OCI-LY1 (cell line): ENCODE data around the gene MLLT3.

ENCODE experiments used
- H2AFZ ChIP-seq: fragments of 200-600 bp; sonication (generic), shearing (Covaris generic); 2 replicates; pipeline ENCODE4 v1.6.0; 2014; ENCODE audit warnings: antibody characterized with exemption, mild to moderate bottlenecking, low read length
- H3F3A ChIP-seq: fragments of 200-600 bp; sonication (generic), shearing (Covaris generic); 2 replicates; pipeline ENCODE4 v1.6.0; 2014; ENCODE audit warnings: mild to moderate bottlenecking, antibody characterized with exemption, low read length, moderate library complexity; ENCODE audit not compliant: insufficient read depth
- H3K27ac ChIP-seq: fragments of 200-600 bp; sonication (generic); 2 replicates; pipeline ENCODE4 v1.5.1; 2014; ENCODE audit warnings: low read length, mixed run types, mild to moderate bottlenecking, low read depth; ENCODE audit not compliant: poor library complexity, severe bottlenecking
- H3K27me3 ChIP-seq: fragments of 200-600 bp; sonication (generic); 2 replicates; pipeline ENCODE4 v1.6.0; 2014; ENCODE audit warnings: antibody characterized with exemption, mild to moderate bottlenecking, low read length, moderate library complexity; ENCODE audit not compliant: insufficient read depth
- H3K36me3 ChIP-seq: fragments of 200-600 bp; sonication (generic); 2 replicates; pipeline ENCODE4 v1.6.1; 2014; ENCODE audit warnings: mild to moderate bottlenecking, antibody characterized with exemption, low read length, moderate library complexity, mixed read lengths; ENCODE audit not compliant: insufficient read depth
- H3K4me1 ChIP-seq: fragments of 200-600 bp; sonication (generic); 2 replicates; pipeline ENCODE4 v1.5.1; 2014; ENCODE audit warnings: mild to moderate bottlenecking, low read length, moderate library complexity; ENCODE audit not compliant: insufficient read depth, severe bottlenecking
- H3K4me2 ChIP-seq: fragments of 200-600 bp; sonication (generic), shearing (Covaris generic); 2 replicates; pipeline ENCODE4 v1.6.1; 2014; ENCODE audit warnings: low read length
- H3K4me3 ChIP-seq: fragments of 200-600 bp; sonication (generic); 2 replicates; pipeline ENCODE4 v1.5.1; 2014; ENCODE audit warnings: low read length, low read depth, mild to moderate bottlenecking, mixed read lengths; ENCODE audit not compliant: poor library complexity, severe bottlenecking
- H3K79me2 ChIP-seq: fragments of 200-600 bp; shearing (Covaris generic); 2 replicates; pipeline ENCODE4 v1.6.1; 2016; ENCODE audit warnings: mixed run types, low read length, mixed read lengths; ENCODE audit not compliant: insufficient read depth
- H3K9ac ChIP-seq: fragments of 200-600 bp; sonication (generic), shearing (Covaris generic); 2 replicates; pipeline ENCODE4 v1.6.1; 2014; ENCODE audit warnings: mild to moderate bottlenecking, low read length, mixed read lengths
- H3K9me2 ChIP-seq: fragments of 200-600 bp; sonication (generic), shearing (Covaris generic); 2 replicates; pipeline ENCODE4 v1.6.1; 2014; ENCODE audit warnings: low read depth, mild to moderate bottlenecking, low read length, mixed read lengths
- H3K9me3 ChIP-seq: fragments of 200-600 bp; shearing (Covaris generic); 2 replicates; pipeline ENCODE4 v1.6.1; 2014; ENCODE audit warnings: low read length, mixed read lengths
- H4K20me1 ChIP-seq: fragments of 200-600 bp; sonication (generic), shearing (Covaris generic); 2 replicates; pipeline ENCODE4 v1.6.0; 2016; ENCODE audit warnings: mild to moderate bottlenecking, low read length; ENCODE audit not compliant: insufficient read depth
- EZH2 ChIP-seq: fragments of 200-600 bp; sonication (generic), shearing (Covaris generic); IDR thresholded peaks from 2 replicates; pipeline ENCODE4 v1.8.0; 2017; ENCODE audit warnings: borderline replicate concordance, mixed run types, mild to moderate bottlenecking, antibody characterized with exemption, low read length, moderate library complexity, mixed read lengths
- TF ChIP-seq, protein P1 (sequence below): fragments of 200-600 bp; sonication (generic), shearing (Covaris generic); IDR thresholded peaks from 2 replicates; pipeline ENCODE4 v1.5.1; 2017; ENCODE audit warnings: mild to moderate bottlenecking, antibody characterized with exemption, low read length, moderate library complexity, mixed read lengths

MLLT3 gene

DNA sequence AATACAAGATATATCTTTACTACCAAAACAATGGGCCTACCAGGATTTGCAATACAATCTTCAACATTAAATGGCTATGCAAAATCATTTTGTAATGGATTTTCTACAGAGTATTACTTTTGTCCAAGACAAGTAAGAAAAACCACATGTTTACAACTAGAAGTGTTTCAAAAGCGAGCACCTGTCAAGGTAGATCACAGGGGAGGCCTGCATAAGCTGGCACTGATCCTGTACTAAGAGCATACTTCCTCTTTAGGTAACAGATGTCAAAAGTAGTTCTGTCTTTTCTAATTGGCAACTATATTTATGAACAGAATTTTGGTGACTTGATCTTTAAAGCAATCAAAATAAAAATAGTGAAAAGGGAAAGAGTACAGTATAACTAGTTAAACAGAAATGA lies 249.0 kb downstream of the MLLT3 start:
- no peaks in the 10 kb centered on the region for H3K27me3 ChIP-seq
- no peak overlapping the region for H2AFZ ChIP-seq
- H3K9me3 ChIP-seq: no peaks in the 10 kb centered on the region
- peaks cover 100% of the 10 kb centered on the region for H3K4me1 ChIP-seq
- H3K9me2 ChIP-seq: no peaks in the 10 kb centered on the region
- peak overlapping the region; percentile 81 for H3K4me3 ChIP-seq
- H3K27ac ChIP-seq: peak overlapping the region; percentile 99
- no peak for TF ChIP-seq EZH2
- TF ChIP-seq, protein P1, sequence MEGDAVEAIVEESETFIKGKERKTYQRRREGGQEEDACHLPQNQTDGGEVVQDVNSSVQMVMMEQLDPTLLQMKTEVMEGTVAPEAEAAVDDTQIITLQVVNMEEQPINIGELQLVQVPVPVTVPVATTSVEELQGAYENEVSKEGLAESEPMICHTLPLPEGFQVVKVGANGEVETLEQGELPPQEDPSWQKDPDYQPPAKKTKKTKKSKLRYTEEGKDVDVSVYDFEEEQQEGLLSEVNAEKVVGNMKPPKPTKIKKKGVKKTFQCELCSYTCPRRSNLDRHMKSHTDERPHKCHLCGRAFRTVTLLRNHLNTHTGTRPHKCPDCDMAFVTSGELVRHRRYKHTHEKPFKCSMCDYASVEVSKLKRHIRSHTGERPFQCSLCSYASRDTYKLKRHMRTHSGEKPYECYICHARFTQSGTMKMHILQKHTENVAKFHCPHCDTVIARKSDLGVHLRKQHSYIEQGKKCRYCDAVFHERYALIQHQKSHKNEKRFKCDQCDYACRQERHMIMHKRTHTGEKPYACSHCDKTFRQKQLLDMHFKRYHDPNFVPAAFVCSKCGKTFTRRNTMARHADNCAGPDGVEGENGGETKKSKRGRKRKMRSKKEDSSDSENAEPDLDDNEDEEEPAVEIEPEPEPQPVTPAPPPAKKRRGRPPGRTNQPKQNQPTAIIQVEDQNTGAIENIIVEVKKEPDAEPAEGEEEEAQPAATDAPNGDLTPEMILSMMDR: no peak
- peaks cover 18% of the 10 kb centered on the region; the same call in 1 of the 2 replicates for H3F3A ChIP-seq
- peaks cover 64% of the 10 kb centered on the region for H3K36me3 ChIP-seq
- H3K4me2 ChIP-seq: peak overlapping the region; percentile 56
- H3K79me2 ChIP-seq: peaks cover 71% of the 10 kb centered on the region
- H3K9ac ChIP-seq: peak overlapping the region; percentile 82
- H4K20me1 ChIP-seq: no peaks in the 10 kb centered on the region

DNA sequence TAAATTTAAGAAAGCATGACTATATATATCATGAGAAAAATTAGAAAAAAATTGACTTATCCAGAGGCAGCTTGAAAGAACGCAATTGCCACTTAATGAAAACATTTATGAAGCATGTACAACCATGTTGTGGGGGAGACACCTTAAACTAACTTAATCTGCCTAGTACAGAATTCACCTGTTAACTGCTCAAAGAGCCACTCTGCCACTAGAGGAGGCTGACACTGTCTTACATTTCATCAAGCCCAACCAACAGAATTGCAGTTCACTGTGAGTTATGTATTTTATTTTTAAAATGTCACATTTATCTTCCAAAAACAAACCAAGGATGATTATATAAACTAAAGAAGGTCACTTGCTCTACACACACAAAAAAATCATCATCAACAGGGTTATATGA lies 252.9 kb downstream of the MLLT3 start:
- H3K4me3 ChIP-seq: no peak overlapping the region
- H3F3A ChIP-seq: 0 out of 2 replicates have a peak, but pooled peaks cover 3% of the 10 kb centered on the region
- H3K36me3 ChIP-seq: peaks cover 78% of the 10 kb centered on the region
- H3K4me2 ChIP-seq: no peak overlapping the region
- H3K9me3 ChIP-seq: no peaks in the 10 kb centered on the region
- no peaks in the 10 kb centered on the region for H3K9me2 ChIP-seq
- H3K79me2 ChIP-seq: peaks cover 70% of the 10 kb centered on the region
- peak overlapping the region; percentile 6; the same call in 1 of the 2 replicates for H3K9ac ChIP-seq
- no peak for TF ChIP-seq EZH2
- TF ChIP-seq, protein P1: peak; percentile 54
- peaks cover 67% of the 10 kb centered on the region for H3K4me1 ChIP-seq
- no peak overlapping the region for H2AFZ ChIP-seq
- no peaks in the 10 kb centered on the region for H3K27me3 ChIP-seq
- H3K27ac ChIP-seq: peak overlapping the region; percentile 99
- no peaks in the 10 kb centered on the region for H4K20me1 ChIP-seq

DNA sequence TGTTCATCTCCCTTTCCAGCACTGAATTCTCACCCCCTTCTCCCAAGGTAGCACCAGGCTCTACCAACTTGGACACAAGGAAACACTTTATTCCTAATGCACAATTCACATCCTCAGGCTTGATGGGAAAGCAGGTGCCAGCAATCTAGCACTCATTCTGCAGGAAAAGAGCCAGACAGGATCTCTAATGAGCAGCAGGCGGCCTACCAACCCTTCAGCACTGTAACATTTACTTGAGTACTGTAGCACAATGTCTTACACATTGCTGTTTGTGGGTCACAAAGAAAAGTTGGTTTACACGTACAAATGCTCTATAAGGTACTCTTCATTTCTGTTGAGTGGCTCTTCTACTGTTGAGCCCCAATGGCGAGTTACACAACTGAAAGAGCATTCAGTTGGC lies 254.4 kb downstream of the MLLT3 start:
- no peaks in the 10 kb centered on the region for H3K27me3 ChIP-seq

More for the DNA sequence above, 254.4 kb downstream of the MLLT3 start:
- Histone ChIP-seq H3K9me2 (no peaks in the 10 kb centered on the region), H3K9me3 (no peaks in the 10 kb centered on the region), H4K20me1 (no peaks in the 10 kb centered on the region), H3F3A (0 out of 2 replicates have a peak, but pooled peaks cover 3% of the 10 kb centered on the region), H3K36me3 (peaks cover 93% of the 10 kb centered on the region), H3K79me2 (peaks cover 66% of the 10 kb centered on the region), H2AFZ (no peak overlapping the region), H3K4me3 (no peak overlapping the region), H3K27ac (no peak overlapping the region), H3K4me2 (no peak overlapping the region), H3K9ac (no peak overlapping the region), H3K4me1 (peaks cover 51% of the 10 kb centered on the region)
- TF ChIP-seq, protein P1: no peak
- TF ChIP-seq EZH2: no peak
